NCI-H2107 treated with DMSO at 0.1 percent for 48 hours (cell line): ENCODE results near the gene MUC16.
"Not testable (repeated sequence)": the region's sequence is repeated elsewhere in the genome, so short reads cannot be mapped to it uniquely, and the experiment has no call there.

Experiments
- DNase-seq: peaks from one replicate; lab custom pipeline; 2025; ENCODE audit not compliant: unreplicated experiment; lab: John Stamatoyannopoulos, UW

Gene MUC16

DNA sequence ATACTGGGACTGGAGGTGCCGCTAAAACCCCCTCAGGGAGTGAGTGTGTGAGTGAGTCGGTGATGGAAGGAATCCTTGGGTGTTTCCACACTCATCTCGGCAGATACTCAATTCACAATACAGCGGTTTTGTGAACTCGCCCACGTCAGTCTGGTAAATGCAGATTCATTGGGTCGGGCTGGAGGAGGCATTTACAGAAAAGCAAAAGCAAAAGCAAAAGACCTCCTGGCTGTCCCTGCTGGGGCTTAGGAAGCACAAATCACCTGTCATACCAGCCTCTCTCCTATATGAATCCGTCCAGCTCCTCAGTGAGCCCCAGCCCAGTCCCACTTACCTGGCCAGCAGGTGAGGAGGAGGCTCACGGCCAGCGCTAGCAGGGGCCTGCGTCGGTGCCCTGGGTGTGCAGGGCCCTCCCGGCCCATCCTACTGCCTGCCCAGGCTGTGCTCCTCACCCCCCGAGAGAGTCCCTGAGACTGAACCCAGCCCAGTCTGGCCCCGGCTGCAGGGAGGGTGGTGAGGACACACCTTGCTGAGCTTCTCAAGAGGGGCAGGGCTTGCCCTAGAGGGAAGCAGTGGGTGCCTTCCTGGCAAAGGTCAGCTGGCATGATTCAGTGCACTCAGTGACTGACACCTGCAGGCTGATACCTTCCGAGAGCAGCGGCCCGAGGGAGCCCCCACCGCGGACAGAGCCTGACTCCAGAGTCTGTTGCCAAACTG, at the start of gene MUC16:
Gene MUC16, minus strand, starts transcription at position 475 of the 717 bp plus-strand sequence.
- no peak for DNase-seq

DNA sequence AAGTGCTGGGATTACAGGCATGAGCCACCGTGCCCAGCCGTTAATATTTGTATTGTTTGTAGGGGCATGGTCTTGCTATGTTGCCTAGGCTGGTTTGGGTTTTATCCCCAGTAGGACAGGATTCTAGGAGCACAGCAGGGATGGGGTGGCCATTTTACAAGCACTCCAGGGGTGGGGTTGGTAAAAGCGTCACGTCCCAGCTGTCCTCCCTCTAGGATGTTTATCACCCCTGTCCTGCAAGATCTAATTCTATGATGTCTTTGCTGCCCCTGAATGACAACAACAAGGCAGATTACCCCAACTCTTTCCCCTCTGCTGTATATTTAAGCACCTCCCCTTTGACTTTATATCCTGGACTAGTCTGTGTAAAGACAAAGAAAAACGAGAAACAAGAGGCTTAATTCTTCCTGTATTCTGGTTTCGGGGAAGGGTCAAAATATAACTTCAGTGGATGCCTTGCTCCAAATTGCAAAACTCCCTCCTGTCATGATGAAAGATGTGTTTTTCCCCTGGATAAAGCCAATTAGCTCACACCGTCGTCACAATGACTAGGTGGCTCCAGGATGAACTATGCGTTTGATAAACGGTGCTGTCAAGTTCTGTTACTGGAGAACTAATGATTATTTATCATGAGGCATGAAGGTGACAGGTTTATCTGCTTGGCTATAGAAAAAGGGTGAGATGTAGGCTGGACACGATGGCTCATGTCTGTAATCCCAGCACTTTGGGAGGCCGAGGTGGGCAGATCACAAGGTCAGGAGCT, 48.9 kb upstream of the MUC16 start:
- DNase-seq: no peak

DNA sequence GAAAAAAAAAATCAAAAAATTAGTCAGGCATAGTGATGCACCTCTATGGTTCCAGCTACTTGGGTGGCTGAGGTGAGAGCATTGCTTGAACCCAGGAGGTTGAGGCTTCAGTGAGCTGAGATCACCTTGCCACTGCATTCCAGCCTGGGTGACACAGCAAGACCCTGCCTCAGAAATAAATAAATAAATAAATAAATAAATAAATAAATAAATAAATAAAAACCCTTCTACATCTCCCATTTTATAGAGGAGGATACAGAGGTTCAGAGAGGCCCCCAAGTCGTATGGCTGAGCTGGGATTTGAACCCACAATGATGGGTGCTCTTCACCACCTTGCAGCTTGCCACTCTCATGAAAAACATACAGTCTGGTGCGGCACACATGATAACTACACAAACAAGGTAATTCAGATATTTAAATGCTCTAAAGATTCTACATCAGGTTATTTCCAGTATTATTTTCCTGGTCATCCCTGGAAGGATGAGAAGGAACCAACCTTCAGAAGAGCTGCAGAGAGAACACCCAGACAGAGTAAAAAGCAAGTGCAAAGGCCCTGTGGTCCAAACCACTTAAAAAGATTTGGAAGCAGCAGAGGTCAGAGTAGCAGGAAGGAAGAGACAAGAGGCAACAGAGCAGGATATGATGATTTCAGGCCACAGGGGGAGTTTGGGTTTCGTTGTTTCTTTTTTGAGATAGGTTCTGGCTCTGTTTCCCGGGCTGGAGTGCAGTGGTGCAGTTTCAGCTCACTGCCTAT, 47.5 kb upstream of the MUC16 start:
- DNase-seq: no peak

DNA sequence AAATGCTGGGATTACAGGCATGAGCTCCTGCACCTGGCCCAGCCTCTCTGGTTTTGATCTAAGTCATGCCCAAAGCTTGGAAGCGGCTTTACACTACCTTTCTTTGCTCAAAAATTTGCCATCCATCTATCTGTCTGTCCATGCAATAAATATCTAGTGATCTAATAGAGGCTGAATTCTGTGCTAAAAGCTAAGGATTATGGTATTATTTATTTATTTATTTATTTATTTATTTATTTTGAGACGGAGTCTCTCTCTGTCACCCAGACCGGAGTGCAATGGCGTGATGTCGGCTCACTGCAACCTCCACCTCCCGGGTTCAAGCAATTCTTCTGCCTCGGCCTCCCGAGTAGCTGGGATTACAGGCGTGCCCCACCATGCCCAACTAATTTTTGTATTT, 45.9 kb upstream of the MUC16 start:
- DNase-seq: not testable (repeated sequence)

DNA sequence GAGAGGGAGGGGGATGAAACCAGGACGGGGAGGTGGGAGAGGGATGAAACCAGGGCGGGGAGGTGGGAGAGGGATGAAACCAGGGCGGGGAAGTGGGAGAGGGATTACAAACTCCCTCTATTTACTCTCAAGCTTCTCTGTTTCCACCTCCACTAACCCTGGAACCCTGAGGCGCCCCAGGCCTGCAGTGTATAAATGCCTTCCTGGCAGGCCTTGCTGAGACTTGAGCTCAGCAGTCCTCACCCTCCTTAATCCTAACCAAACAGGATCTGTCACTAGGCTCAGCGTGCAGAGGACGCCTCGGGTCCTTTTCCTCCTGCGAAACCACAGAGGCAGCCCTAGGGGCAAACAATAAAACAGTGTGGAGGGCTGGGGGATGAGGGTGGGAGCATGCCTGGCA, 44.6 kb upstream of the MUC16 start:
- no peak for DNase-seq

DNA sequence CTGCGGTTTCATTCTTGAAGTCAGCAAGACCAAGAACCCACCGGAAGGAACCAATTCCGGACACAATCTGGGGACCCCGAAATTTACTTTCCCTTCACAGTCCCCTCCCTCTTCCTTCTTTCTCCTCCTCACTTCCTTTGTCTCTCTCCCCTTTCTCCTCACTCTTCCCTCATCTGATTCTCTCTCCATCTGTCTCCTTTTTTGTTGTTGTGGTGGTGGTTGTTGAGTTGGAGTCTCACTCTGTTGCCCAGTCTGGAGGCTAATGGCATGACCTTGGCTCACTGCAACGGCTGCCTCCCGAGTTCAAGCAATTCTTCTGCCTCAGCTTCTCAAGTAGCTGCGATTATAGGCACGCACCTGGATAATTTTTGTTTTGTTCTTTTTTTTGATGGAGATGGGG, 44.0 kb upstream of the MUC16 start:
- DNase-seq: no peak

DNA sequence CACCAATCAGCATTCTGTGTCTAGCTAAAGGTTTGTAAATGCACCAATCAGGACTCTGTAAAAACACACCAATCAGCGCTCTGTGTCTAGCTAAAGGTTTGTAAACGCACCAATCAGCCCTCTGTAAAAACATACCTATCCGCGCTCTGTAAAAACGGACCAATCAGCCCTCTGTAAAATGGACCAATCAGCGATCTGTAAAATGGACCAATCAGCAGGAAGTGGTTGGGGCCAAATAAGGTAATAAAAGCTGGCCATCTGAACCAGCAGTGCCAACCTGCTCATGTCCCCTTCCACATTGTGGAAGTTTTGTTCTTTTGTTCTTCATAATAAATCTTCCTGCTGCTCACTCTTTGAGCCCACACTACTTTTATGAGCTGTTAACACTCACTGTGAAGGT, 43.5 kb upstream of the MUC16 start:
- DNase-seq: not testable (repeated sequence)

DNA sequence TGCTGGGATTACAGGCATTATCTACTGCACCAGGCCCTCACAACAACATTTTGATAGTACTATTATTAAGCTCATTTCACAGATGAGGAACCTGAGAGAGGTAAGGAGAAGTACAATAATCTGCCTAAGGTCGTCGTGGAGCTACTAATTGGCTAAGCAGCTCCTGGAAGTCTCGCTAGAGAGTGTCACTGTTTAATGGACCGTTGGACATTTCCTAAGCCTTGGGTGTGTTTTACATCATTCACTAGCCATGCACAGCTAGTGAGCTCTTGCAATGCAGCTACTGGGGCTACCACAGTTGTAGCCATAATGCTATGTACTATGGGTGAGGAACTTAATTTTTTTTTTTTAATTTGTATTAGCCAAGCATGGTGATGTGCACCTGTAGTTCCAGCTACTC, 42.7 kb upstream of the MUC16 start:
- DNase-seq: no peak

DNA sequence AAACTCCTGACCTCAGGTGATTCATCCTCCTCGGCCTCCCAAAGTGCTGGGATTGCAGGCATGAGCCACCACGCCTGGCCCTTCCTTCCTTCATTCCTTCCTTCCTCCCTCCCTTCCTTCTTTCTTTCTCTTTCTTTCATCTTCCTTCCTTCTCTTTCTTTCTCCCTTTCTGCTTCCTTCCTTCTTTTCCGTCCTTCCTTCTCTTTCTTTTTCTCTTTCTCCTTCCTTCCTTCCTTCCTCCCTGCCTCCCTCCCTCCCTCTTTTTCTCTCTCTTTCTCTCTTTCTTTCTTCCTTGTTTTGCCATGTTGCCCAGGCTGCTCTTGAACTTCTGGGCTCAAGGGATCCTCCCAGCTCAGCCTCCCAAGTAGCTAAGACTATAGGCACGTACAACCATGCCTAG, 36.5 kb upstream of the MUC16 start:
- no peak for DNase-seq

DNA sequence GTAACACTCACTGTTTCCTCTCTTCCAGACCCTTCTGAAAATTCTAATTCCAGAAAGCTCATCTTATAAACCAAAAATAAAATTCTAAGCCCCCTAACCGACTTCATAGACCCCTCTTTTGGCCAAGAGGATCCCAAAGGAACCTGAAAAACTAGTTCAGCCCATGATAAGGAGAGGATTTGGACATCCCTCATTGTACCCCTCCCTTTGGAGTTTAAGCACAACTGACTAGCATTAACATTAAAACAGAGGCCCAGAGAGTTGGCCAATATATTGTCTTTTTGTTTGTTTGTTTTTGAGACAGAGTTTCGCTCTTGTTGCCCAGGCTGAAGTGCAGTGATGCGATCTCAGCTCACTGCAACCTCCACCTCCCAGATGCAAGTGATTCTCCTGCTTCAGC, 34.2 kb upstream of the MUC16 start:
- no peak for DNase-seq

DNA sequence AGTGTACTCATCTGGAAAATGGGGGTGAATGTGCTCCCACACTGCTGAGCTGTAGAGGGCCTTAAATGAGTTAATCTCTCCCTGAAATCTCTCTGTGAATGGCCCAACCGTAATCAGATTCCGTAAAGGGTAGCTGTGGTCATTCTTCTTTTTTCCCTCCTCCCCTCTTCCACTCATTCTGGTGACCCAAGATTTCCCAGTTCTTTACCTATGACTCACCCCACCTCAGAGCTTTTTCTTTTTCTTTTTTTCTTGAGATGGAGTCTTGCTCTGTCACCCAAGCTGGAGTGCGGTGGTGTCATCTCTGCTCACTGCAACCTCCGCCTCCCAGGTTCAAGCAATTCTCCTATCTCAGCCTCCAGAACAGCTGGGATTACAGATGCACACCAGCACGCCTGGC, 33.3 kb upstream of the MUC16 start:
- no peak for DNase-seq

DNA sequence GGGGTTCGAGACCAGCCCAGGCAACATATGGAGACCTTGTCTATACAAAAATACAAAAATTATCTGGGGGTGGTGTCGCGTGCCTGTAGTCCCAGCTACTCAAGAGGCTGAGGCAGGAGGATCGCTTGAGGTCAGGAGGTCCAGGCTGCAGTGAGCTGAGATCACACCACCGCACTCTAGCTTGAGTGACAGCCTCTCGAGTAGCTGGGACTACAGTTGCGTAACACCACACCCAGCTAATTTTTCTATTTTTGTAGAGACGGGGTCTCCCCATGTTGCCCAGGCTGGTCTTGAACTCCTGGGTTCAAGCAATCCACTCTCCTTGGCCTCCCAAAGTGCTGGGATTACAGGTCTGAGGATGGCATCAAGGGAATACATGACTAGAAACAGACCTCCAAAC, 30.8 kb upstream of the MUC16 start:
- DNase-seq: no peak

DNA sequence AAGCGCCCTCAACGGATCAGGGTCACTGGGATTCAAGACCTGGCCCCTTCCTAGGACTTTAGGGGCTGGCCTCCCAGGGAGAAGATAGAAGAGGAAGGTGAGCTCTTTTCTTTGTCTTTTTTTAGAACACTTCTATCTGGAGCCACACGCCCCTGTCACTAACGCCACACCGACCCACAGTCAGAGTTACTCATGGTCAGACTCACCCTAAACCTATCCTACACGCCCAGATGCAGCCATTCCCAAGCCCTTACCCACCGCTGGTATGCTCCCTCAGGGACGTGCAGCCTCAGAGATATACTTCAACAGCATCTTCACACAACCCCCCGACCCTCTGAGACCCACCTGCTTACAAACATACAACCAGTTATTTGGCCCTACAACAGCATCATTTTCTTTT, 29.9 kb upstream of the MUC16 start:
- DNase-seq: no peak

DNA sequence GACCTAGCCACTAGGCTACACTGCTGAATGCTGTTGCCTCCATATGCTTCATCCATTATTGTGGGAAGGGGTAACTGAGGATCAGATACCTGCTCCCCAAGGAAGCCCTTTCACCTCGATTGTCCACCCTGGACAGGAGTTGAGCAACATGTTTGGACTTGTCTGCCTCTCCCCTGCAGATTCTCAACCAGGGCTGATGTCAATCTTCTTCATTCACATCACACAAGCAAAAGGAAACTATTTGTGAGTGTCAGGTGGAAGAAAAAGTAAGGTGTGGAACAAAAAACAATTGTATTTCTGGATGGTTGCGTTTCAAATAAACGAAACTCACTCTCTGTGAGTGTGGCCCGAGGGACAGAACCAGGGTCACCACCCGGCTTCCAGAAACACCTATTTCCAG, 29.5 kb upstream of the MUC16 start:
- no peak for DNase-seq

DNA sequence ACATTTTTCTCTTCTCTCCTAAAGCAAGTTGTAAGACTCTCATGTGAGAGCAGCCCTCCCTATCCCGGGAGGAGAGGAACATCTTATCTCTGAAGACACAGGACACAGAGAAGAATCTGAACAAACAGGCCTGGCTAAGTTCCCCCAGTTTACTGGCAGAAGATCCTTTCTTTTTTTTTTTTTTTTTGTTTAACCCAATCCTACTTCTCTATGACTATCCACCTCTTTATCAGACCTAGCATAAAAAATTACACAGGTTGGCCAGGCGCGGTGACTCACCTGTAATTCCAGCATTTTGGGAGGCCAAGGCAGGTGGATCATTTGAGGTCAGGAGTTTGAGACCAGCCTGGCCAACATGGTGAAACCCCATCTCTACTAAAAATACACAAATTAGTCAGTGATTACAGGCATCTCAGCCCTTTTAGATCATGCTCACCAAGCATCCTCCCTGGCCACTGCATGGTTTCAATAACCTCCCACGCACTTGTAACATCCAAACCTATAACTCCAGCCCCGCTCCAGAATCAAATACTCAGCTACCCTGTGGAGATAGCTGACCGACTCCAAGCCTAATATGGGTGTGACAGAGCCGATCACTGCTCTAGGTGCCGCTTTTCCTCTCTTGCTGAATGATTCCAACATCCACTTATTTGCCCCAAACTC, 27.3 kb upstream of the MUC16 start:
- no peak for DNase-seq

DNA sequence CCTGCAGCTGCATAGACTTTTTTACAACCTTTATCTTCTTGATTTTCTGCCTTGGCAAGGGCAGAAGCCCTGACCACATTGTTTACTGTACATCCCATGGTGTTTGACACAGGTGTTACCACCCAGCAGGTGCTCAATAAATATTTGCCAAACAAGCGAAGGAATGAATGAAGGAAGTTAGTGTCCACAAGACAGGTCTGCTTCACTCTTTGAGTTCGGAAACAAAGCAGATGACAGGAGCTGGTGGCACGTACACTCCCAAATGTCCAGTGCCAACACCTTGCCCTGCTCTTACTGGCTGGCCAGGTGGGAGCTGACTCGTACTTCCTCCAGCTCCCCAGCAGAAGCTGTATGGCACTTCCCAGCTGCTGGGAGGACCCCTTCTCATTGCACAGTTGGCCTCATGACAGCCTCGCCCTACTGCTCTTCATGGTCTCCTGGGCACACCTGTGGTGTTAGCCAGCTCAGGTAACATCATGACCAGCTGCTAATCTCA, 22.0 kb upstream of the MUC16 start:
- DNase-seq: peak; percentile 27

DNA sequence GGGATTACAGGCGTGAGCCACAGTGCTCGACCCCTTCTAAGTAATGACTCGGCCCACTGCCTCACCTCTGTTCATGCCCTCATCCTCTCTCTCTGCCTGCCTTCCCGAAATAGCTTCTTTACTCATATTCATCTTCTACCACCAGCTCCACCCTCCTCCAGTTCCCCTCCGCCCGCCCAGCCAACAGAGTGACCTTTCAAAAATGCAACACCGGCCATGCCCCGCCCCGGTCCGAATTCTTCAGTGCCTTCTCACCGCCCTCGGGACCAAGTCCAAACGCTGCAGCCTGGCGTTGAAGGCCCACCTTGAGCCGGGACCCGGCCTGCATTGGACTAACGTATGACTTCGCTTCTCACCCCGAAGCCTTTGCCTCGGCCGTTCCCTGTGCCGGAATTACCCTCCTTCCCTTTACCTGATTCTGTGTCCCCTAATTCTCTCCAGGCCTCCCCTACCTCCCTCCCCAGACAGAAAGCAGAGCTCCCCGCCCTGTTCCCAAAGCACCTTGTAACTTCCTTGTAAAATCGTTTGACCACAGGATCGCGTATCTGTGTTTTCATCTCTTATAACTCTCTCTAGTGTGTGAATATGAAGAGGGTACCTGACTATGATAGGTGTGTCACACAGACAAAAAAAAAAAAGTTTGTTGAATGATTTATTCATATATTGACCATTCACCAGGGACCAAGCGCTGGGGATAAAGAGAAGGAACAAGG, 8.1 kb upstream of the MUC16 start:
- DNase-seq: no peak

DNA sequence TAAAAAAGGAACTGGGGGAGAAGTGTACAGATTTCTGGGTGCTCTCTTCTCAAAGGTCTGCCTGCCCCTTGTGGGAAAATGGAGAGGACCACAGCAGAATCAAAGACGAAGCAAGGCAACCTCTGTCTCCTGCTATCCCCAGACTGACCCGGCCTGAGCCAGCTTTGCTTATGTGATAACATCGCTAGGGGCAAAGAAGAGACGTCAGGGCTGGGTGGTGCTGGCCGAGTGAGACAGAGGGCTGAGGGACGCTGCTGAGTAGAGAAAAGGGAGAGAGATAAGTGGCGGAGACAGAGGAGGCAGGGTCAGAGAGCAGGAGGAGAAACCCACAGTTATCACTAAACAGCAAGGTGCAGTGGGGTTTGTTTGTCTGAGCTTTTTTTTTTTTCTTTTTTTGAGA, 4.6 kb upstream of the MUC16 start:
- DNase-seq: no peak

DNA sequence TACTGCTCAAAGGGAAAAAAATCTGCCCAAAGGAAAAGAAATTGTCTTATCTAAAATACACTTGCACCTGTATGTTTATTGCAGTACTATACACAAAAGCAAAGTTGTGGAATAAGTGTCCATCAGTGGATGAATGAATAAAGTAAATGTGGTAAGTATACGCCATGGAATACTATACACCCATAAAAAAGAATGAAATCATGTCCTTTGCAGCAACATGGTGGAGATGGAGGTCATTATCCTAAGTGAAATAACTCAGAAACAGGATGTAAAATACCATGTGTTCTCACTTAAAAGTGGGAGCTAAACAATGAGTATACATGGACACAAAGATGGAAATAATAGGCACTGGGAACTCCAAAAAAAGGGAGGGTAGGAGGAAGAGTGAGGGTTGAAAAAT, 3.8 kb upstream of the MUC16 start:
- DNase-seq: no peak

DNA sequence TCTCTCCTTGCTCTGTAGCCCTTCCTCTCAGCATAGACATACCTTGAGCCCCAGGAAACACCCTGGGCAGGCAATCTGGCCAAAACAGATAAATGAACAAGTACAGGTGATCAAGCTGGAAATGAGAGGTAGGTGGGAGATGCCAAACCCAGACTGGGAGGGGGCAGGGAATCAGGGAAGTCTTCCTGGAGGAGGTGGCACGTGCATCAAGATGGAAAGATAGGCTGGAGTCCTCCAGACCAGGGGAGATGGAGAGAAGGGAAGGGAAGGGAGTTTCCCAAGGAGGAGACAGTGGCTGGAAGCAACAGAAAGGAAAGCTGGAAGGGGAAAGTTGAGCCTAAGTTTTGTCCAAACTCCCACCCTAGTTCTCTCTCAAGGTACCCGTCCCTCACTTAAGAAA, 1.7 kb upstream of the MUC16 start:
- DNase-seq: no peak

DNA sequence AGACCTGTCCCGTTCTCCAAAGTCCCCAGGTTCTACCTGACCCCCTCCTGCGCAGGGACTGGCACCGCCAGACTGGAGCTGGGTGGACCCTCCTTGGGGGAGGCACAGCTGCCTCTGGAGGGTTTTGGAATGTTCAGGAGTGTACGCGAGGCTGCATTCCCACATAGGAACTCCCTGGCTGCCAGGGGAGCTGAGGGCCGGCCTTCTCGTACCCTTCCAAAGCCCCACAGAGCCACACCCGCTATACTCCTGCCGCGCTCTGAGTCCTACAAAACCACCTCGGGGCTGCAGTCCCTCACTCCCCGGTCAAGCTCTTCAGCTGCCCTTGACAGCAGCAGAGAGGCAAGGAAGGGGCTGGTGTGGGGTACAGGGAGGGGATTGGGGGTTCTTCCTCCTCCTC, 484 bp upstream of the MUC16 start:
- no peak for DNase-seq
